ENCODE results near the gene OR6K3. TPM values are rescaled to one million over a fixed set of nuclear protein-coding genes. Genes with fewer than 3 reads are reported as not detected.

OR6K3 gene
- total and polyA plus RNA-seq, 10 donors, result 0.67 TPM; not detected in 9

GRCh38 chr1:158679289-158679688, 41.2 kb downstream of the OR6K3 start:
- H3K36me3 ChIP-seq, result no peaks in the 10 kb centered on the region
- H3K9me3 ChIP-seq, result no peaks in the 10 kb centered on the region
- intact Hi-C loops (cut with DNase I; ENCODE audit: low total_unique reads), result no loop called here
- H3K4me3 ChIP-seq, result no peak overlapping the region
- TF ChIP-seq POLR2AphosphoS5 (IDR thresholded peaks at IDR 0.05), result no peak
- TF ChIP-seq, protein P1, sequence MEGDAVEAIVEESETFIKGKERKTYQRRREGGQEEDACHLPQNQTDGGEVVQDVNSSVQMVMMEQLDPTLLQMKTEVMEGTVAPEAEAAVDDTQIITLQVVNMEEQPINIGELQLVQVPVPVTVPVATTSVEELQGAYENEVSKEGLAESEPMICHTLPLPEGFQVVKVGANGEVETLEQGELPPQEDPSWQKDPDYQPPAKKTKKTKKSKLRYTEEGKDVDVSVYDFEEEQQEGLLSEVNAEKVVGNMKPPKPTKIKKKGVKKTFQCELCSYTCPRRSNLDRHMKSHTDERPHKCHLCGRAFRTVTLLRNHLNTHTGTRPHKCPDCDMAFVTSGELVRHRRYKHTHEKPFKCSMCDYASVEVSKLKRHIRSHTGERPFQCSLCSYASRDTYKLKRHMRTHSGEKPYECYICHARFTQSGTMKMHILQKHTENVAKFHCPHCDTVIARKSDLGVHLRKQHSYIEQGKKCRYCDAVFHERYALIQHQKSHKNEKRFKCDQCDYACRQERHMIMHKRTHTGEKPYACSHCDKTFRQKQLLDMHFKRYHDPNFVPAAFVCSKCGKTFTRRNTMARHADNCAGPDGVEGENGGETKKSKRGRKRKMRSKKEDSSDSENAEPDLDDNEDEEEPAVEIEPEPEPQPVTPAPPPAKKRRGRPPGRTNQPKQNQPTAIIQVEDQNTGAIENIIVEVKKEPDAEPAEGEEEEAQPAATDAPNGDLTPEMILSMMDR (IDR thresholded peaks at IDR 0.05 in 8 of 11, conservative IDR thresholded peaks at IDR 0.05 in 3 of 11), result no peak
- no peak for TF ChIP-seq POLR2A (IDR thresholded peaks at IDR 0.05)
- H3K27ac ChIP-seq, result no peak overlapping the region
- H3K27me3 ChIP-seq (replicated peaks in 1 of 7), result no peaks in the 10 kb centered on the region
- DNase-seq, result no peak
- H3K4me1 ChIP-seq, result no peaks in the 10 kb centered on the region
- WGBS, 5 donors, result 89 to 100% (median 97%) methylated on average over 1 of the region's 1 CpG

GRCh38 chr1:158675563-158676323, 44.8 kb downstream of the OR6K3 start:
- no peak for DNase-seq
- WGBS, 5 donors, result 54 to 70% (median 58%) methylated on average over 4 of the region's 4 CpGs
- Histone ChIP-seq H3K4me3 (no peak overlapping the region), H3K27me3 (replicated peaks in 1 of 7) (no peaks in the 10 kb centered on the region), H3K36me3 (no peaks in the 10 kb centered on the region), H3K4me1 (no peaks in the 10 kb centered on the region), H3K27ac (no peak overlapping the region), H3K9me3 (no peaks in the 10 kb centered on the region)
- TF ChIP-seq POLR2A (IDR thresholded peaks at IDR 0.05) (no peak), POLR2AphosphoS5 (IDR thresholded peaks at IDR 0.05) (no peak)
- TF ChIP-seq, protein P1 (IDR thresholded peaks at IDR 0.05 in 8 of 11, conservative IDR thresholded peaks at IDR 0.05 in 3 of 11), result no peak
- intact Hi-C loops (cut with DNase I; ENCODE audit: low total_unique reads), result no loop called here

DNA sequence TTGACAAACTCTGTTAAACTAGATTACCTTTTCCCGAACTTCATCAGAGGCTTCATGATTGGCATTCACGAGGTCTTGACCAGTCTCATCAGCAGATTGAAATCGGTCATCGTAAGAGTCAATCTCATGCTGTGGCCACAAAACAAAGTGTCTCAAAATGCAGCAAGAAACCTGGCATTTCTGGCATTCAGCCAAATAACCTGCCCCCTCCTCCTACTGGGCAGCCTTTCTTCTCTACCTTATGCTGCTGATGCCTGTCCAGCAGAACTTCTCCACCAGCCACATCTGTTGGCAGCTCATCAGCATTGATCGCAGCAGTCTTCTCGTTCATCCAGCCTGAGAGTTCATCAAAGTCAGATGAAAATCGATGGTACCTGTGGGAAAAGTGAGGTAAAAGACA, 46.2 kb downstream of the OR6K3 start:
- no peak for TF ChIP-seq POLR2AphosphoS5 (IDR thresholded peaks at IDR 0.05)
- no peak for TF ChIP-seq POLR2A (IDR thresholded peaks at IDR 0.05)
- TF ChIP-seq, protein P1 (IDR thresholded peaks at IDR 0.05 in 8 of 11, conservative IDR thresholded peaks at IDR 0.05 in 3 of 11), result no peak
- intact Hi-C loops (cut with DNase I; ENCODE audit: low total_unique reads), result no loop called here
- no peak for DNase-seq
- Histone ChIP-seq H3K4me3 (no peak overlapping the region), H3K9me3 (no peaks in the 10 kb centered on the region), H3K36me3 (no peaks in the 10 kb centered on the region), H3K27me3 (replicated peaks in 1 of 7) (no peaks in the 10 kb centered on the region), H3K27ac (no peak overlapping the region), H3K4me1 (no peaks in the 10 kb centered on the region)
- 88 to 96% (median 94%) methylated on average over 7 of the region's 7 CpGs for WGBS, 5 donors

Other genes with a start within 250 kb of the OR6K3 start
- gene OR10R2, start 248.5 kb downstream of the OR6K3 start, total RNA-seq, result not detected
- not detected for gene OR10R2, start 248.5 kb downstream of the OR6K3 start, polyA plus RNA-seq
- not detected for gene OR6Y1, start 166.3 kb downstream of the OR6K3 start, total RNA-seq
- not detected for gene OR6Y1, start 166.3 kb downstream of the OR6K3 start, polyA plus RNA-seq
- not detected for gene OR6P1, start 150.1 kb downstream of the OR6K3 start, total RNA-seq
- gene OR6P1, start 150.1 kb downstream of the OR6K3 start, polyA plus RNA-seq, result not detected
- not detected for gene OR10X1, start 140.8 kb downstream of the OR6K3 start, total RNA-seq
- gene OR10X1, start 140.8 kb downstream of the OR6K3 start, polyA plus RNA-seq, result not detected
- gene OR10Z1, start 115.5 kb downstream of the OR6K3 start, total RNA-seq, result not detected
- gene OR10Z1, start 115.5 kb downstream of the OR6K3 start, polyA plus RNA-seq, result not detected
- gene SPTA1, start 34.0 kb downstream of the OR6K3 start, total RNA-seq, result 10 to 100 TPM in 1 of 7 donors, 1 to 10 TPM in 5, under 1 TPM in 1; 0.97 to 32.6 (median 5.1) TPM
- gene SPTA1, start 34.0 kb downstream of the OR6K3 start, polyA plus RNA-seq, result under 1 TPM; 0.05 to 0.45 (median 0.07) TPM
- gene OR6K2, start 20.1 kb downstream of the OR6K3 start, total RNA-seq, result not detected
- not detected for gene OR6K2, start 20.1 kb downstream of the OR6K3 start, polyA plus RNA-seq
- gene OR6K6, start 34.0 kb upstream of the OR6K3 start, total RNA-seq, result not detected
- gene OR6K6, start 34.0 kb upstream of the OR6K3 start, polyA plus RNA-seq, result not detected
- gene OR6N1, start 51.5 kb upstream of the OR6K3 start, total RNA-seq, result under 1 TPM in 2 of 7 donors, not detected in 5; 0.77 to 0.84 TPM
- gene OR6N1, start 51.5 kb upstream of the OR6K3 start, polyA plus RNA-seq, result under 1 TPM in 1 of 3 donors, not detected in 2; 0.10 TPM
- under 1 TPM in 1 of 7 donors, not detected in 6; 0.47 TPM for gene OR6N2, start 60.5 kb upstream of the OR6K3 start, total RNA-seq
- not detected for gene OR6N2, start 60.5 kb upstream of the OR6K3 start, polyA plus RNA-seq
- gene MNDA, start 110.6 kb upstream of the OR6K3 start, total RNA-seq, result 100 to 1,000 TPM in 5 of 7 donors, 10 to 100 TPM in 2; 49.1 to 218 (median 130) TPM
- 10 to 100 TPM in 2 of 3 donors, 1 to 10 TPM in 1; 9.3 to 40.2 (median 23.3) TPM for gene MNDA, start 110.6 kb upstream of the OR6K3 start, polyA plus RNA-seq
- gene PYHIN1, start 210.8 kb upstream of the OR6K3 start, total RNA-seq, result 10 to 100 TPM; 17.3 to 48.2 (median 25.9) TPM
- gene PYHIN1, start 210.8 kb upstream of the OR6K3 start, polyA plus RNA-seq, result 1 to 10 TPM; 3.5 to 4.0 (median 3.9) TPM